ENCODE data around the gene DMWD.

DMWD gene

GRCh38 chr19:45785097-45785496, 7.5 kb downstream of the DMWD start:
- DNase-seq = no peak

GRCh38 chr19:45784096-45784495, 8.5 kb downstream of the DMWD start:
- no peak for DNase-seq

- no peak for DNase-seq
Observed at GRCh38 chr19:45782820-45783785, 9.5 kb downstream of the DMWD start.

GRCh38 chr19:45782162-45782691, 10.4 kb downstream of the DMWD start, which contains the start of gene DMPK:
Gene DMPK (minus strand): TSS chr19:45782490. CDS start chr19:45782352, 138 bp downstream.
- no peak for DNase-seq

- DNase-seq = no peak
Observed at GRCh38 chr19:45781214-45782161, 11.2 kb downstream of the DMWD start.

- DNase-seq = no peak
Observed at GRCh38 chr19:45780448-45781213, 12.0 kb downstream of the DMWD start.

GRCh38 chr19:45780146-45780447, 12.5 kb downstream of the DMWD start:
- DNase-seq = no peak

- DNase-seq = peak; percentile 64 to 92 (median 77)
Observed at GRCh38 chr19:45779231-45780145, 13.2 kb downstream of the DMWD start.

- no peak for DNase-seq
Observed at GRCh38 chr19:45778010-45778661, 14.5 kb downstream of the DMWD start.

- no peak for DNase-seq
Observed at GRCh38 chr19:45777395-45777961, 15.2 kb downstream of the DMWD start.

- no peak for DNase-seq
Observed at GRCh38 chr19:45774765-45775164, 17.9 kb downstream of the DMWD start.

- DNase-seq = no peak
Observed at GRCh38 chr19:45773384-45773783, 19.3 kb downstream of the DMWD start.

GRCh38 chr19:45772912-45773311, 19.7 kb downstream of the DMWD start:
- no peak for DNase-seq

GRCh38 chr19:45772130-45772840, 20.4 kb downstream of the DMWD start:
- no peak for DNase-seq

GRCh38 chr19:45771311-45771933, 21.2 kb downstream of the DMWD start:
- DNase-seq = no peak

- peak; percentile 81 to 96 (median 88) for DNase-seq
Observed at GRCh38 chr19:45770192-45771101, 22.2 kb downstream of the DMWD start.

GRCh38 chr19:45769821-45770191, 22.8 kb downstream of the DMWD start:
- DNase-seq = peak; percentile 38 to 75 (median 54)
